Measurements from ENCODE around the gene TBX6.

DNA sequence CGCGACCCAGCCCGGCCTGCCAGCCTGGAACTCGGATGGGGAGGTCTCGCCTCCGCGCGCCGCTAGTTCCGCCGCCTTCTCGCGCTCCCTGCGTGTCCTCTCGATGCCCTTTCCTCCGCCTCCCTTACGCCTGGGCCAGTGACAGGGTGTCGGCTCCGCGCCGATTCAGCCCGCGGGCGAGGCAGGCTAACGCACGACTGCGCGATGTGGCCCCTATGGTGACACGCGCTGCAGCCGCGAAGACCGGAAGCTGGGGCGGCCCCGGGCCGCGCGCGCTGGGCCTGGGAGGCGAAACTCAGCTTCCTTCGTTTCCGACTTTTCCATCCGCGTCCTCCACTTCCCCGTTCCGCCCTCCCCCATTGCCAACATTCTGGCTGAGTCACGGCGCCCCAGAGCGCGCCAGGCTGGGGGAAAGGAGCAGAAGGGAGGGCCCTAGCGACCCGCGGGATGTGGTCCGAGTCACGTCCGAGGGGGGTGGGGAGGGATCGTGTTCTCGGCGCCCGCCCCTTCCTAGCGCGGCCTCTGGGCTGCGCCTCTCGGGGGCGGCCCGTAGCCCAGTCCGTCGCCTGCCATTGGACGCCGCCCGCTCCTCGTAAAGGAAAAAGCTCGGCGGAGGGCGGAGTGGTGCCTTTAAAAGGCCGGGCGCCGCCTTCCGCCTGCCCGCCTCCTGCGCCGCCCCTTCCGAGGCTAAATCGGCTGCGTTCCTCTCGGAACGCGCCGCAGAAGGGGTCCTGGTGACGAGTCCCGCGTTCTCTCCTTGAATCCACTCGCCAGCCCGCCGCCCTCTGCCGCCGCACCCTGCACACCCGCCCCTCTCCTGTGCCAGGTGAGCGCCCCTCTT, 26.4 kb downstream of the TBX6 start, which contains the start of gene ALDOA:
- TF ChIP-seq CTCF (conservative IDR thresholded peaks at IDR 0.05; ENCODE audit: low read depth, low read length) (no peak), USF2 (IDR thresholded peaks at IDR 0.05; ENCODE audit: low read depth, low read length) (0 out of 2 replicates have a peak, but pooled peaks have one; percentile 6), MAZ (IDR thresholded peaks at IDR 0.05; ENCODE audit: borderline replicate concordance, low read depth, low read length) (peak; percentile 92), POLR2A (IDR thresholded peaks at IDR 0.05; ENCODE audit: low read depth, low read length) (peak; percentile 99), BHLHE40 (IDR thresholded peaks at IDR 0.05; ENCODE audit: low read depth, low read length) (no peak; the same call in 1 of the 2 replicates), RAD21 (IDR thresholded peaks at IDR 0.05; ENCODE audit: low read length) (no peak), SMC3 (IDR thresholded peaks at IDR 0.05; ENCODE audit: low read depth, low read length) (no peak), CHD1 (IDR thresholded peaks at IDR 0.05; ENCODE audit: low read depth, low read length) (peak; percentile 61; the same call in 1 of the 2 replicates), FOS (IDR thresholded peaks at IDR 0.05; ENCODE audit: low read depth, low read length) (peak; percentile 81; the same call in 1 of the 2 replicates), MAFK (IDR thresholded peaks at IDR 0.05; ENCODE audit: low read depth, low read length) (peak; percentile 53), CEBPB (IDR thresholded peaks at IDR 0.05; ENCODE audit: low read depth, low read length) (no peak), RFX5 (IDR thresholded peaks at IDR 0.05; ENCODE audit: low read depth, low read length) (no peak)
- TF ChIP-seq, protein P1, sequence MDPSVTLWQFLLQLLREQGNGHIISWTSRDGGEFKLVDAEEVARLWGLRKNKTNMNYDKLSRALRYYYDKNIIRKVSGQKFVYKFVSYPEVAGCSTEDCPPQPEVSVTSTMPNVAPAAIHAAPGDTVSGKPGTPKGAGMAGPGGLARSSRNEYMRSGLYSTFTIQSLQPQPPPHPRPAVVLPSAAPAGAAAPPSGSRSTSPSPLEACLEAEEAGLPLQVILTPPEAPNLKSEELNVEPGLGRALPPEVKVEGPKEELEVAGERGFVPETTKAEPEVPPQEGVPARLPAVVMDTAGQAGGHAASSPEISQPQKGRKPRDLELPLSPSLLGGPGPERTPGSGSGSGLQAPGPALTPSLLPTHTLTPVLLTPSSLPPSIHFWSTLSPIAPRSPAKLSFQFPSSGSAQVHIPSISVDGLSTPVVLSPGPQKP (IDR thresholded peaks at IDR 0.05; ENCODE audit: borderline replicate concordance, low read depth, low read length) = no peak
